HL-60 (cell line): ENCODE results near the gene NR1H4.

Experiments used
- GABPA ChIP-seq: IDR thresholded peaks from 2 replicates; pipeline ENCODE4 v1.6.1; 2012; ENCODE audit warnings: low read depth
- POLR2AphosphoS5 ChIP-seq: IDR thresholded peaks from 2 replicates; pipeline ENCODE4 v1.6.1; 2012; ENCODE audit warnings: low read depth
- REST ChIP-seq: IDR thresholded peaks from 2 replicates; pipeline ENCODE4 v1.6.1; 2012; ENCODE audit warnings: low read depth; ENCODE audit not compliant: insufficient replicate concordance
- TF ChIP-seq, protein P1 (sequence below): IDR thresholded peaks from one replicate; pipeline ENCODE4 v1.5.1; 2011; ENCODE audit warnings: low read length, control low read depth, inconsistent platforms; ENCODE audit not compliant: insufficient read depth

DNA sequence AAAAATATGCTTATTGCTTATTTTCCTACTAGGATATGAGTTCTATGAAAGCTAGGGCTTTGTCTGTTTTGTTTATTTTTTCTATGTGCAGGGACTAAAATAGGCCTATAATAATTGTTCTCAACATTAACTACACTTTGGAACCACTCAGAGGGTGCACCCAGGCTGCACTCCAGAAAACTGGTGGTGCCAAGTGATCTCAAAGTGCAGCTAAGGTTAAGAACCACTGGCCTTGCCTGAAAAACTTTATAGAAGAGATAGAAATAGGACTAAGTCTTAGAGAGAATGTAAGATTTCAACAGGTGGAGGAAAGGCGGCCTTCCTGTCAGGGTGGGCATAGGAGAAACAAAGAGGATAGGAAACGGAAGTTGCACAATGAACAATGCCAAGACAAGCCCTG, 37.7 kb upstream of the NR1H4 start:
- no peak for TF ChIP-seq REST
- TF ChIP-seq, protein P1, sequence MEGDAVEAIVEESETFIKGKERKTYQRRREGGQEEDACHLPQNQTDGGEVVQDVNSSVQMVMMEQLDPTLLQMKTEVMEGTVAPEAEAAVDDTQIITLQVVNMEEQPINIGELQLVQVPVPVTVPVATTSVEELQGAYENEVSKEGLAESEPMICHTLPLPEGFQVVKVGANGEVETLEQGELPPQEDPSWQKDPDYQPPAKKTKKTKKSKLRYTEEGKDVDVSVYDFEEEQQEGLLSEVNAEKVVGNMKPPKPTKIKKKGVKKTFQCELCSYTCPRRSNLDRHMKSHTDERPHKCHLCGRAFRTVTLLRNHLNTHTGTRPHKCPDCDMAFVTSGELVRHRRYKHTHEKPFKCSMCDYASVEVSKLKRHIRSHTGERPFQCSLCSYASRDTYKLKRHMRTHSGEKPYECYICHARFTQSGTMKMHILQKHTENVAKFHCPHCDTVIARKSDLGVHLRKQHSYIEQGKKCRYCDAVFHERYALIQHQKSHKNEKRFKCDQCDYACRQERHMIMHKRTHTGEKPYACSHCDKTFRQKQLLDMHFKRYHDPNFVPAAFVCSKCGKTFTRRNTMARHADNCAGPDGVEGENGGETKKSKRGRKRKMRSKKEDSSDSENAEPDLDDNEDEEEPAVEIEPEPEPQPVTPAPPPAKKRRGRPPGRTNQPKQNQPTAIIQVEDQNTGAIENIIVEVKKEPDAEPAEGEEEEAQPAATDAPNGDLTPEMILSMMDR, result no peak
- TF ChIP-seq POLR2AphosphoS5, result no peak
- no peak for TF ChIP-seq GABPA
